Transverse colon (tissue), 4 donors: ENCODE data around the gene CP. TPM values are rescaled to one million over a fixed set of nuclear protein-coding genes. Genes with fewer than 3 reads are reported as not detected.

Experiments used
- DNase-seq: peaks from one replicate; pipeline ENCODE4 v3.0.0-alpha.2; 2019
- H3K27ac ChIP-seq, 4 donors: fragments of 200-600 bp; sonication (generic); 2 replicates each; pipeline ENCODE4 v1.5.1; 2016 to 2018; ENCODE audit warnings: inconsistent platforms in 4 of 4
- H3K27me3 ChIP-seq: fragments of 200-600 bp; sonication (generic); 2 replicates; pipeline ENCODE4 v1.5.1; 2017; ENCODE audit warnings: inconsistent platforms
- H3K36me3 ChIP-seq, 4 donors: fragments of 200-600 bp; sonication (generic); 2 replicates each; pipeline ENCODE4 v1.5.1; 2017 to 2019; ENCODE audit warnings: inconsistent platforms in 4 of 4
- H3K4me1 ChIP-seq, 4 donors: fragments of 200-600 bp; sonication (generic); 2 replicates each; pipeline ENCODE4 v1.5.1; 2017 to 2020; ENCODE audit warnings: inconsistent platforms in 4 of 4
- H3K4me3 ChIP-seq, 4 donors: fragments of 200-600 bp; sonication (generic); 1 replicate in 1 of 4; 2 replicates in 3 of 4; pipeline versions ENCODE4 v1.5.1 to v1.6.1; 2017 to 2019; ENCODE audit warnings: inconsistent platforms in 4 of 4
- H3K9me3 ChIP-seq, 2 donors: fragments of 200-600 bp; sonication (generic); 2 replicates each; pipeline ENCODE4 v1.5.1; 2017 to 2019; ENCODE audit warnings: inconsistent platforms in 2 of 2
- CTCF ChIP-seq, 5 experiments: fragments of 200-600 bp in 3 of 5; fragments of 450-650 bp in 2 of 5; sonication (generic) in 3 of 5; IDR thresholded peaks; 1 replicate in 2 of 5; 2 replicates in 3 of 5; pipeline ENCODE4 v1.5.1; 2016 to 2017; ENCODE audit warnings: antibody characterized with exemption in 5 of 5, inconsistent platforms in 3 of 5, mild to moderate bottlenecking in 2 of 5, moderate library complexity in 1 of 5
- EP300 ChIP-seq: sonication (generic); formaldehyde crosslinking; IDR thresholded peaks from one replicate; pipeline ENCODE4 v1.6.1; 2017; ENCODE audit warnings: antibody characterized with exemption, low read depth
- POLR2A ChIP-seq: fragments of 450-650 bp; IDR thresholded peaks from one replicate; pipeline ENCODE4 v1.6.1; 2016; ENCODE audit warnings: antibody characterized with exemption, mild to moderate bottlenecking, moderate library complexity
- POLR2AphosphoS5 ChIP-seq, 3 donors: sonication (generic); formaldehyde crosslinking; IDR thresholded peaks; one replicate each; pipeline ENCODE4 v1.6.1; 2016; ENCODE audit warnings: antibody characterized with exemption in 3 of 3
- whole genome bisulfite sequencing, 2 donors: methylation state at CpG; one replicate each; pipeline ENCODE4 v1.1.5; 2018; ENCODE audit warnings: low coverage in 1 of 2; 5-methylcytosine and 5-hydroxymethylcytosine counted together
- in situ Hi-C, 4 donors: fragments of 200-750 bp; cut with MboI; loops; one replicate each; pipeline versions ENCODE4 v1.15.0 to v1.15.1; 2017; ENCODE audit warnings: low sequenced_read_pairs in 3 of 4, low pct_ligation_motif_present in 1 of 4, low pct_unique_long_range_greater_than_20kb in 1 of 4
- intact Hi-C: fragments of 100-400 bp; cut with DNase I; formaldehyde crosslinking; loops from one replicate; pipeline ENCODE4 v1.15.1; 2023; ENCODE audit warnings: low total_unique reads
- total RNA-seq, 4 donors: library from RNA; depleted of rRNA; stranded (reverse); fragments of >200 nt; gene quantifications; one replicate each; pipeline ENCODE4 v1.1.0, GENCODE V29; 2016

Gene CP
- total RNA-seq, 4 donors from 2014 or later = 0.80 to 19.5 (median 7.0) TPM; not detected in 1

- WGBS, 2 donors = 50 to 61% methylated on average over 1 of the region's 1 CpG
- DNase-seq = no peak
Observed at GRCh38 chr3:149212386-149212785, 9.2 kb downstream of the CP start.

GRCh38 chr3:149209431-149209830 is 12.2 kb downstream of the CP start:
- Histone ChIP-seq H3K36me3 (no peaks in the 10 kb centered on the region), H3K27me3 (no peaks in the 10 kb centered on the region), H3K9me3 (no peaks in the 10 kb centered on the region), H3K27ac (no peak overlapping the region), H3K4me1 (peaks cover 0 to 1% (median 0%) of the 10 kb centered on the region in 4 donors), H3K4me3 (no peak overlapping the region)
- WGBS, 2 donors = 71 to 85% methylated on average over 4 of the region's 4 CpGs
- TF ChIP-seq EP300 (no peak), CTCF (IDR thresholded peaks at IDR 0.05) (no peak), POLR2A (no peak), POLR2AphosphoS5 (IDR thresholded peaks at IDR 0.05) (no peak)
- intact Hi-C loops (no loop called here), in situ Hi-C loops (no loop called here)
- DNase-seq = no peak

More at GRCh38 chr3:149212386-149212785, 9.2 kb downstream of the CP start:
- Histone ChIP-seq H3K36me3 (no peaks in the 10 kb centered on the region), H3K27ac (no peak overlapping the region), H3K9me3 (no peaks in the 10 kb centered on the region), H3K27me3 (no peaks in the 10 kb centered on the region), H3K4me1 (peaks cover 4 to 27% (median 11%) of the 10 kb centered on the region in 4 donors), H3K4me3 (no peak overlapping the region)
- intact Hi-C loops (no loop called here), in situ Hi-C loops (no loop called here)
- no peak for TF ChIP-seq POLR2AphosphoS5 (IDR thresholded peaks at IDR 0.05)
- no peak for TF ChIP-seq CTCF (IDR thresholded peaks at IDR 0.05)
- TF ChIP-seq EP300 = no peak
- no peak for TF ChIP-seq POLR2A

GRCh38 chr3:149207475-149207874 is 14.2 kb downstream of the CP start:
- in situ Hi-C loops = no loop called here
- Histone ChIP-seq H3K4me1 (no peaks in the 10 kb centered on the region), H3K9me3 (no peaks in the 10 kb centered on the region), H3K4me3 (no peak overlapping the region), H3K36me3 (no peaks in the 10 kb centered on the region), H3K27me3 (no peaks in the 10 kb centered on the region), H3K27ac (no peak overlapping the region)
- TF ChIP-seq EP300 (no peak), CTCF (IDR thresholded peaks at IDR 0.05) (no peak), POLR2A (no peak), POLR2AphosphoS5 (IDR thresholded peaks at IDR 0.05) (no peak)
- WGBS, 2 donors = 91 to 100% methylated on average over 2 of the region's 2 CpGs
- no peak for DNase-seq
- intact Hi-C loops = no loop called here

GRCh38 chr3:149204390-149204991 is 17.1 kb downstream of the CP start:
- no peaks in the 10 kb centered on the region for H3K27me3 ChIP-seq
- no peaks in the 10 kb centered on the region for H3K9me3 ChIP-seq
- intact Hi-C loops (no loop called here), in situ Hi-C loops (no loop called here)
- DNase-seq = no peak
- WGBS, 2 donors = 87 to 100% methylated on average over 3 of the region's 3 CpGs
- no peak overlapping the region for H3K27ac ChIP-seq
- no peak for TF ChIP-seq EP300
- no peak for TF ChIP-seq CTCF (IDR thresholded peaks at IDR 0.05)
- no peak for TF ChIP-seq POLR2AphosphoS5 (IDR thresholded peaks at IDR 0.05)
- no peak for TF ChIP-seq POLR2A
- no peaks in the 10 kb centered on the region for H3K36me3 ChIP-seq
- no peak overlapping the region for H3K4me3 ChIP-seq
- no peaks in the 10 kb centered on the region for H3K4me1 ChIP-seq
